DMS53 treated with DMSO at 0.1 percent for 48 hours (cell line): ENCODE results near the gene ATG4A.

Experiments used
- DNase-seq: peaks from one replicate; lab custom pipeline; 2025; ENCODE audit not compliant: unreplicated experiment; lab: John Stamatoyannopoulos, UW

The ATG4A gene

DNA sequence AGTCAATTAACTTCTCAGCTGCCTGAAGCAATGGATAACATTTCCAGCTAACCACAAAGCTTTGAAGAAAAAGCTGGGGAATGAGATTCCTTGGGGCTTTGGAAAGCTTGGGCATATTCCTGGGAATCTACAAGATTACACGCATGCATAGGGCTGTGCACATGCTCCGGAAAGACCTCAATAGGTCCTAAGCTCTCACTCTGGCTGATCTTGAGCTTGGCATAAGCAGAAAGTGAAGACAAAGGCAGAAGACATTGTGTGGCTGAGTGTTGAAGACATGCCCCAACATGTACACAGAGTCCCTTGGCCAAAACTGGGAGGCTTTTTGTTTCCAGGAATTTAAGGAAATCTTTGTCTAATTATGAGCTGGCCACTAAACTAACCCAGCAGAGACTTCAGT is 31.2 kb downstream of the ATG4A start:
- DNase-seq = no peak

DNA sequence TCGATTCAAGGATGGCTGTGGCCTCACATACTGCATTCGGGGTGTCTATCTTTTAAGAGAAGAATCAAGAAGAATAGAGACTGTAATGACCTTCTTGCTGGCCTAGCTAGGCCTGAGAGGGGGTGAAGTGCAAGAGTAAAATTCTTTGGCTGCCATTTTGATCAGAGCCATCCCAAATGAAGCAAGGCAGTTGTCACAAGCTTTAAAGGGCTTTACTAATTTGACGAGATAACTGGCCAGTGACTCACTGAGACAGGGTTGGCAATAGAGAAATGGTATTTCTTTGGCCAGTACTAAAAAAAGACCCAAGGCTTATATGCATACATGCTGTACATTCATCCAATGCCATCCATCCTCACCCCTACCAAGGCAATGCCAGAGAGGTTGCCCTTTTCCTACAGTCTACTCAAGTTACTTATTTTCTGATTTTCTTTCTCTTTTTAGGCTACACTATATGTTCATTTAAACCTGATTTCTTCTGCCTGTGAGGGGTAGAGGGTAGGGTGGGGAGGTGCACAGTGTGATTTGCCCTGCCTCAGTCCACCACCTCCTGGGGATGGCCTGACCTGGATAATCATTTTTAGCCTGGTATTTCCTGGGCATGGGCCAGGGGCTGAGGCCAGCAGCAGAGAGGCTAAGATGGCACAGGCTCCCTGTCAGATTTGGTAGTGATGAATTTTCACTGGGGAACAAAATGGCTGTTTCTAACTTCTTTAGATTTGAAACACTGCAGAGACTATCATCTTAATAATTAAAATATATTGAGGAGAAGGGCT is 32.2 kb downstream of the ATG4A start:
- no peak for DNase-seq

DNA sequence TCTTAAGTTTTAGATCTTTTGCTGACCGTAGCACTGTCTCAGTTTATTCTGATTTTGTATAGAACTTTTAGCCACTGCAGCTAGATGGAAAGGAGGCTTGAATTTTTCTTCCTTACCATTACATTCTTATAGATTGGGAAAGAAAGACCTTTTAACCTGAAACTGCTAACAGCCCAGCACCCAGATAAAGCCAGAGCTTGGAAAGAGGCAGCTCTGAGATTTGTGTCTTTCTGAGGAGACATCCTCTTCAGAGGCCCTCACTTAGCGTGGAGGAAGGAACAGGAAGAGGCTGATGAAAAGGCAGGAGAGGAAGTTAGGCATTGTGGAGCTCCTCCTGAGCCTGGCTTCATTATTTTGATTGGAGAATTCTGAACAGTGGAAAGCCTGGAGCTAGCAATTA is 35.1 kb downstream of the ATG4A start:
- no peak for DNase-seq

DNA sequence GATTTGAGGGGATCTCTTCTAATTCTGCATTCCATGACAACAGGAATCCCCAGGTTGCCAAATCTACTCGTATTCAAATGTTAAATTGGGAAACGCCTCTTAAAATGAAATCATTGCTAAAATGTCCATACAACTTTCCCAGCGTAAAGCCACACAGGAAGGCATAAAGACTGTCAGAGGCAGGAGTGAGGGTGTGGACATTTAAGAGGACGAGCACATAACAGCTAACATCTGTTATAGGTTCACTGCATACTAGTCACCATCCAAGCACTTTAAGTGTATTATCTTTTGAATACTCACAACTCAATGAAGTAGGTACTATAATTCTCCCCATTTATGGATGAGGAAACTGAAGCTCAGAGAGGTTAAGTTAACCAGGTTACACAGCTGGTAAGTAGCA is 35.6 kb downstream of the ATG4A start:
- no peak for DNase-seq

DNA sequence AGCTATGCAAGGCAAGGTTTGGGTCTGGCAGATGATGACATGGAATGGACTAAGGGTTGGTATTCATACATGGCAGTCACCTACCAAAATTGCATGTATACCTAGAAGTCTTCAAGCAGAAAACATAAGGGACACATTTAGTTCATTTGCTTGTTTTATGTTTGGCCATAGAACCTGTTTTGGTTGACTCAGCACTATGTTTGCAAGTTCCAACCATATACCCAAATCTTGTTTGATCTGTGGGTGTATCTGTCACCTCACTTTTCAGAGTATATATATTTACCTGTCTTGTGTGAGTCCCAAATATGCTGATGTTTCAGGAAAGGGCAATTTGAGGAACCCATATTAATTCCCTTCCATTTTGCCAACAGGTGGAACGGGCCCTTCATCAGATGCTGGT is 39.3 kb downstream of the ATG4A start:
- no peak for DNase-seq

DNA sequence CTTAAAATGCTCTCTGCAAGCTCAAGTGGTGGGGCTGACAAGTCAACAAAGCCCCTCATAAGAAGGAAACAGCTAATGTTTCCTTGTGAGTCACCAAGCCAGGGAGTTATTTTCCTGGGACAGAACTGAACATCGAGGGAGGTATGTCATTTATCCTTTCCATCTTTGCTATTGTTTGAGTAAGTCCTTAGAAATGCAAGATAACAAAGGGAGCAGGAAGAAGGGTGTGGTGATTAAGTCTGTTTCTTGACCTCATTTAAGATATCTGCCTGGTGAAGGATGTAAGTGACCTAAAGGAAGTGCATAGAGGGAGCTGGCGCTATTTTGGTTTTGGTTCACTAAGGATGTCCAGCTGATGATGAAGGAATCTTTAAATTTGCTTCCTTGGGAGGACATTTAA is 39.9 kb downstream of the ATG4A start:
- DNase-seq = no peak

DNA sequence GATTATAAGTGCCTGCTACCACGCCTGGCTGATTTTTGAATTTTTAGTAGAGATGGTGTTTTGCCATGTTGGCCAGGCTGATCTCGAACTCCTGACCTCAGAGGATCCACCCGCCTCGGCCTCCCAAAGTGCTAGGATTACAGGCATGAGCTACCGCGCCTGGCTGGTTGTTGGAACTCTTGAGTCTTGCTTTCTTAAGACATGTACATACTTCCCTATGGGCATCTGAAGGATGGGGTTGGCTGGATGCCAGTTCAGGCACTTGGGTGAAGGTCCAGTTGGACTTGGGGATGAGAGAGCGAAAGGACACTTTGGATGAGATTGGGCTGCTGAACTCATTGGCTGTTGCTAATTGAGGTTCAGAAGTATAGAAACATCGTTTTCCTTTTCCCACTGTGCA is 40.5 kb downstream of the ATG4A start:
- no peak for DNase-seq

DNA sequence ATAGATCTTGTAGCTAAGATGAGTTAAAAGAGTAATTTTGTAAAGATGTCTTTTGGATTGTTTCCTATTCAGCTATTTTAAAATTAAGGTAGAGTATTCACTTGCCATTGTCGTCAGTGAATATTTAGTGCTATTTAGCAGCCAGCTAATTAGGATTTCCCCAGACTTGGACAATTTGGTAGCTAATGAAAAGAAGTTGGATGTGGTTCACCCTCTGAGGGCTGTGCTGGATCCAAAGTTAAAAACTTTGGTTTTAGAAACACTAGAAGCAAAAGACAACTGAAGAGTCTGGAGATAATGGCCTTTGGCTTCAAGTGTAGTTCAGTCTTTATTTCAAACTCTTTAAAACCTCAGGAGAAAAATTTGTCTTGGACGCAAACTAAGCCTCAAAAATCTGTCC is 41.3 kb downstream of the ATG4A start:
- no peak for DNase-seq

DNA sequence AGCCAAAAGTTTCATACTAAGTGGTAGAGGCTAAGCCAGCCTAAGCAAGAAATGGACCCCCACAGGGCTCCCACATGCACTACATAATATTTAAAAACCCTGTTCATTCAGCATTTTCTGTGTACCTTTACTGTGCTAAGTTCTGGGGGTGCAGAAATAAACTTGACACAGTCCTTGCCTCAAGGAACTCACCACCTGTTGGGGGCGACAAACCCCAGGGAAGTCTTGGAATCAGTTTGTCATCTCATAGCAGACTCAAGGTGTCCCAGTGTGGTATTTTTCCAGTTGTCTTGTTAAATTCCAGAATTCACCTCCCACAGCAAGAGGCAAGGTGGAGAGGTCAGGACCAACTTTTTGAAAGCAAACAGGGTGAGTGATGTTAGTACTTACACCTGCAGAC is 43.1 kb downstream of the ATG4A start:
- no peak for DNase-seq

DNA sequence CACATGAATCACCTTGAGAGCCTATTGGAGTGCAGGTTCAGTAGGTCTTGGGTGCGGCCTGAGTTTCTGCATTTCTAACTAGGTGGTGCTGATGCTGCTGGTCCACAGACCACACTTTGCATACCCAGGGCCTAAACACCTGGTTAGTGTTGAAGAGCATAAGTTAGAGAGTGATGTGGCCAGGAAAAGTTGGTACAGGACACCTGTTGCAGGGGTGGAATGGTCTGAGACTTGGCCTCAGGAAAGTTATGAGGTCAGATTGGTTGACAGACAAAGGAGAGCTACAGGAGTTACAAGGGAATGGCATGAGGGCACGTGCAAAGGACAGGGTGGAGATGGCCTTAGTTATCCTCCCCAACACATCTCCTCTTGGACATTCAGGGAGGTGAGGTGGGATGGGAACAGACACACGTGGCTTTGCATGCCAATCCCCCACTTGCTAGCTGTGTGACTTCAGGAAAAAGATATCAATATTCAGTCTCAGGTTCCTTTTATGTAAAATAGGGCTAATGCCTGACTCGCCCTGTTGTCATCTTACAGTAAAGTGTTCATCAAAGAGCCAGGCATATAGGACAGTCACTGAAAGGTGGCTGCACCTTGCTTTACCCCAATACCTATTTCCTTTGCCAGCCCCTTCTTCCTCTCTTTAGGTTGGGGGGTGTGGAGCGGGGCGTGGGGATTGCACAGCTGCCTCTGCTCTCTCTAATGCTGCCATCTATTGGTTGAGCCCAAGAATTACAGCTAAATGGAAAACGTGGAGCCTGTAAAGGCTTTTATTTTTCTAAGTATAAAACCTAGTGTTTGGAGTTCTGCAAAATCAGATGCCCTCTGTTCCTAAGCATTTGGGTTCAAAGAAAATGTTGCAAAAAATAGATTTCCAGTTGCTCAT is 47.5 kb downstream of the ATG4A start:
- DNase-seq = no peak

DNA sequence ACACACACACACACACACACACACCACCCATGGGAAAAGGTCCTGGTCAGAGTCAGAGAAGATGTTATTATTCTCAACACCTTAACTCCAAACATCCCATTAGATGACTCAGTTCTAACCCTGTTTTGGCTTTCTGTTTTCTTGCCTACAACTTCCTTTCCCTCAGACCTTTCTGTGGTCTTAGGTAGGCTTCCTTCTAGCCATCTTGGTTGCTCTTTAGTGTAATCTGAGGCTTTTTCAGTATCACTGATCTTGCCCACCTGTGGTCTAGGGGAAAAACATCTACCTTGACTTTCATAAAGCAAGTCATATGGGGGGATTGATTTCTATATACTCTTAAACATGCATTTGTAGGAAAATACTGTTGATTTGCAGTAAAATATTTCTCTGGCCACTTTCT is 56.9 kb downstream of the ATG4A start:
- DNase-seq = no peak

DNA sequence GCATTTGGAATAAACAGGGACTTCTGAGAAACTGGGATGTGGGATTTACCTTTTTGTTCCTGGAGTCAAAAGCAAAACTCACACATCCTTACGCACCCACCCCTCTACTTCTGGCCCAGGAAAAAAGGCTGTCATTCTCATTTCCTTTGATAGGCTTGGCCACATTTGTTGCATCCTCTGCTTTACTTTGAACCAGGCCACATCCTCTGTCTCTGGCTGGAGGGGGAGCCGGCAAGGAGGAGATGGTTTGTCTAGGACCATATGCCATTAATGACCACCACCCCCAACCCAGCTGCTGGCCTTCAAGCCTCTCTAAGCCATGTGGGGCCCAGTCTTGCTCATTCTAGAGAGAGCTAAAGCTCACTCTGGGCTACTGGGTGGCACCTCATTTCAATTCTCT is 64.5 kb downstream of the ATG4A start:
- DNase-seq = no peak

DNA sequence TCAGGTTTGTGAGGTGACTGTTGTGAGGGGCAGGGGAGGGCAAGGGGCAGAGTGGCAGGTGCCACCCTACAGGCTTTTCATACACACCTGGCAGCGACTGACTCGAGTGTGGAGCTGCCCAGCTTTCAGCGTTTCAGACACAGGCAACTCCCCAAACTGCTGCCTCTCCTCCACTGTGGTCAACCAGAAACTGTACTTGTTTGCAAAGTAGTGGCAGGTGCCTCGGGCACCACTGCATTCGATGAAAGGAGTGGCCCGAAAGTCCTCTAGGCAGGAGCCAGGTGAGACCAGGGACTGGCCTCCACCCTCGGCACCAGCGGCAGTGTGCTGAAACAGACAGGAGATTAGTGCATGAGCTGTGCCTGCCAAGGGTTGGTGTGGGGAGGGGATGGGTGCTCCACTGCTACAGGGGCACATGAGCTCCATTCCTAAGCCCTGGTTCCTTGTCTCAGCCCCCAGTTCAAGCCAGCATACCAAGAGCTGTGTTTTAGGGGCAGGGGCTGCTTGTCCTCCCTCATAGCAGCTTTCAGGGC is 65.4 kb downstream of the ATG4A start:
- no peak for DNase-seq

DNA sequence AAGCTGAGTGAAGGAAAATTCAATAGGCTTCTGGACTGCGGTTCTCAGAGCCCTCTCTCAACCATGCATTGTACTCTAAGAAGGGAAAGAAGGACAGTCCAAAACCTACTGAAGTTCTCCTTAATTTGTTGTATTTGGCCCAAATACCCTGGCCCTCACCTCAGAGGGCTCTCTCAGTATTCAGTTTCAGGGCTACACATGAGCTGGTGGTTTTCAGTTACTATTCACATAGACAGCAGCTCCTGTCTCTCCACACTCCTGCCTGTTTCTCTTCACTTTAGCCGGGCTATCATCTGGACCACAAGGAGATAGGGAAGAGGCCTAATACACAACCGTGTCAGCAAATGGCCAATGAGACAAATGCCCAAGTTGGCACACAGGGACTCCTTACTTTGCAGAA is 66.0 kb downstream of the ATG4A start:
- no peak for DNase-seq

DNA sequence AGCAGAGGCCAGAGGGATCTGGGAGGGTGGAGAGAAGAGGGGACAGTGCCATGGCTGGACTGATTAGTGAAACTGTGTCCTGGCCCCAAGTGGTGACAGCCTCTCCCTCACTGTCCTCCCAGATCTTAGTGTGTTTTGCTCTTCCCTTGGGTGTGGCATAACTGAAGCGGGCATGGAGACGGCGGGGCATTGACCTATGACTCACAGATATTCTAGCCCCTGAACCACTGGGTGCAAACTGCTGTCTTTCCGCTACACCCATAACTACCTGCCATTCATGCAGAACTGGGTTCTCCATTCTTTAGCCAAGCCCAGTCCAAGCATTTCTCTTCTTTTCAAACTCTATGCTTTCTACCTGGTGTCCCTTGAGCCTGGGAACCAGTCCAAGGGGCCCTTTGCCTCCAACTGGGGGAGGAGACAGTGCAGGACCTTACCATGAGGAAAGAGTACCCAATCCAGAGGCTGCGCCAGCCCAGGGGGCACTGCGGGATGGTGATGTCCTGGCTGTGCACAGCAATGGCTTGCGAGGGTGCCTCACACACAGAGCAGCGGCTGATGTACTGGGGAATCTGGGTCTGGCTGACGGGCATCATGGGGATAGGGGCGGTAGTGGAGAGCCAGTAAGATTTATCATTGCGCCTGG is 67.6 kb downstream of the ATG4A start:
- DNase-seq = no peak

DNA sequence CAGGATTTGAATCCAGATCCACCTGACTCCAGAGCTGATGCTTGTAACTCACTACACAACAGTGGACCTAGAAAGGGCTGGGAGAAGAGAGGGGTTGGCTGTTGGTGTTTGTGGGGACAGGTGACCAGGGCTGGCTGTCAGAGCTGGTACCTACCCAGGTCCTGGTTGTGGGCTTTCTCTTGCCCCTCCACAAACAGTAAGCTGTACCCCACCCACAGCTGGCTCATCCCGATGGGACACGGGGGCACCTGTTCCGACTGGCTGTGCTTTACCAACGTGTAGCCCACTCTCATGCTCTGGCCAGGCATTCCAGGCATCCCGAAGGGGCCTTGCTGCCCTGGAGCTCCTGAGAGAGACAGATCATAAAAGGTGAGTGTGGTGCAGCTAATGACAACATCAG is 68.7 kb downstream of the ATG4A start:
- DNase-seq = no peak

DNA sequence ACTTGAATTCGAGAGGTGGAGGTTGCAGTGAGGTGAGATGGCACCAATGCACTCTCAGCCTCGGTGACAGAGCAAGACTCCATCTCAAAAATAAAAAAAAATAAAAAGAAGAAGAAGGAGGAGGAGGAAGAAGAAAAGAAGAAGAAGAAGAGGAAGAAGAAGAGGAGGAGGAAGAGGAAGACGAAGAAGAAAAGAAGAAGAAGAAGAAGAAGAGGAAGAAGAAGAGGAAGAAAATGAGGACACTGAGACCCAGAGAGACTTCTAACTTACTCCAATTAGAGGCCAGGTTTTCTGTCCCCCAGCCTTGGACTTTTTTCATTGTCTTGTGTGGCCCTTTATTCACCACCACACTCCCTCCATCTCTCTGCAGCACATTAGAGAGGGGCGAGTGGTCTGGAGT is 70.7 kb downstream of the ATG4A start:
- DNase-seq = no peak

DNA sequence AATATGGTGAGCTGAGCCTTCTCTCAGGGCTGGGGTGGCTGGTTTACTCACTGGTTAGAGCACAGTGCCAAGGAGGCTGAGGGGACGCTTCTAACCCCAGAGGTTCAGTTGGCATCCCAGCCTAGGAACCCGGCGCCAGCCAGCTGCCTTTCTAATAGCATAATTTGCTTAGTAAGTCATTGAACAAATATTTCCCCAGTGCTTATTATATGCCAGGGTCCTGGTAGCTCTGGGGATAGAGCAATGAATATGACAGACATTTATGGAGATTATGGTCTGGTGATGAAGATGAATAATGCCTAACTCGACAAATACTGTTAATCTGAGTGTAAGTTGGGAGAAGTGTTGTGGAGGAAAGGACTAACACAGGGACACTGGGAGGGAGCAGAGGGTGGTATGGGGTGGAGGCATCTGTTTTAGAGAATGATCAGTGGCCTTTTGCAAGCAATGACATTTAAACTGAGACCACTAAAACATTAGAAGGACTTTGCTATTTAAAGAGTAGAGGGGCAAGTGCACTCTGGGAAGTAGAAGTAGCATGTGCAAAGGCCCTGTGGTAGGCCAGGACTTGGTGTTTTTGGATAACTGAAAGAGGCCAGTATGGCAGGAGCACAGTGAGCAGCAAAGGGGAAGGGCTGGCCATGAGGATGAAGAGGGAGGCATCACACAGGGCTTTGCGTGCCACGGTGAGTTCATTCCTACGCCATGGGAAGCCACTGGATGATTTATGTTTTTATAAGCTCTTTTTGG is 71.9 kb downstream of the ATG4A start:
- no peak for DNase-seq

DNA sequence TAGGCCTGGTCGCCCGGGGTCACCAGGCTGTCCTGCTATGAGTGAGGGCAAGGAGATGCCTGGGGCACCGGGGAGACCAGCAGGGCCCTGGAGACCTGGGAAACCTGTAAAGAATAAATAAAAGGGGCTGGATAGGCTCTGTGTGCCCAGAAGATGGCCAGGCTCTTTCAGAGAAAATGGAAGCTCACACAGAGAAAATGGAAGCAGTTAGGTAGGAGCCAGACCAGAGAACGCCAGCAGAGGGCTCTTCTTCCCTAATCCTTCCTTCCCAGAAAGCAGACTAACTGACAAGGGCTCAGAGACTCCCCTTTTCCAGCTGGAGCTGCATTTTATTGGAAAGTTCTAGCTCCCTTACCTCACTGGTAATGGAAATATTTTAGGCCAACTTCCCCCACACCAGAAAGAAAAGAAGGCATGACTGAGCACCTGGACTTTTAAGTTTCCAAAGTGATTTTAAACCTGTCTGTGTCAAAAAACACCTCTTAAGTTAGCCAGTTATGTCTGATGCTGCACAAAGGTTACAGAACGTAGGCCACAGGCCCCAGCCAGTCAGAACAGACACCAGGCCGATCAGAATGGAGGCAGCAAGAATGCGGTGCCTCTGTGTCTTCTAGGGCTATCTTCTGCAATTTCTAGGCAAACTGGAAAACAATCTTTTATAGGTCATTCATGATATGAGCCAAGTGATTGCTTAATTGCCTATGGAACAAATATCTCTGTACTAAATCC is 74.0 kb downstream of the ATG4A start:
- peak; percentile 44 for DNase-seq

DNA sequence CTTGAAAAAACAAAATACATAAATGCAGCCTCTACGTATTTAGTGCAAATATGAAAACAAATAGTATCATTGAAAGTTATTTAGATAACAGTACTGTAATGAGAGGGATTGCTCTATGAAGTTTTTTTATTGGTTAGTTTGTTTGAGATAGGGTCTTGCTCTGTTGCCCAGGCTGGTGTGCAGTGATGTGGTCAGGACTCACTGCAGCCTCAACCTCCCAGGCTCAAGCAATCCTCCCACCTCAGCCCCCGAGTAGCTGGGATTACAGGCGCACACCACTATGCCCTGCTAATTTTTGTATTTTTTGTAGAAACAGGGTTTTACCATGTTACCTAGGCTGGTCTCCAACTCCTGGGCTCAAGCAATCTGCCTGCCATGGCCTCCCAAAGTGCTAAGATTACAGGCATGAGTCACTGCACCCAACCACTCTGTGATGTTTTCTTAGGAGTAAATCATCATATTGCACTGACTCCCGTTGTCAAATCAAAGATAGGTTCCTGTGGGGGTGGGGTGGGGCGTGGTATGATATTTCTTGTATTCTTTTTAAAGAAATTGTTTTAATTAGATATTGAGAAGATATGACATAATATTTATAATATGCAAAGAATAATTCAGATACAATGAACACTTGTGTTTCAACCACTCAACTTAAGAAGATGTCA is 75.8 kb downstream of the ATG4A start:
- DNase-seq = no peak
